NT2/D1 (cell line): ENCODE results near the gene LAMC2.

Source experiments
- YY1 ChIP-seq: IDR thresholded peaks from 2 replicates; pipeline ENCODE4 v1.6.1; 2011; ENCODE audit not compliant: insufficient read length, insufficient read depth
- ZNF274 ChIP-seq: IDR thresholded peaks from 2 replicates; pipeline ENCODE4 v1.6.1; 2011; ENCODE audit warnings: mild to moderate bottlenecking, low read depth, low read length

DNA sequence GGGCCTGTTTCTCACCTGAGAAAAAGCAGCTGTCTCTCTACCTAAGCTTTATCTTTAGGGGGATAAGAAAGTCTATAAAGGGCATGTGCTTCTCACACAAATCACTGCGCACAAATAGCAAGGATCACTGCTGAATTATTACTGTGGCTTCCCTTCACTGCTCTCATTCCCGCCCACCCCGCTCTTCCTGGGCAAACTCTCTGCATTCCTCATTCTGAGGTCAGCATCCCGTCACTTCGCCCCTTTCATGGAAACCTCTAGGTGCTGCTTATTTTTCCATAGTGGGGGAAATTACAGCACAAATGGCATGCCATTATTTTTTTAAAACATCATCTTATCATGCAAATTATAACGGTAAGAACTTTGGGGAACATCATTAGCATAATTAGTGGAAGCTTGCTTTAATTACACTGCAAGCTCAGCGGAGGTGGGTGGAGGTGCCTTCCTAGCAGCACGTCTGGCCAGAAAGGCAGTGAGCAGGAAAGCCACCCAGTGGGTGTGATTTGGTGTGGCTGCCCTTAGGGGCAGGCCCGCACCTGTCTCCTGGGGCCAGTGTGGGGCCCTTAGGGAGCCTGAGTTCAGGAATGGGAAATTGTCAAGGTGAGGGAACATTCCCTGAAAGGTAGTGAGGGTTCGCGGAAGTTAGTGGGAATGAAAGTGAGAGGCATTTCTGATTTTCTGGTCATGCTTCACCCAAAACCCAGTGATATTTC is 105.9 kb downstream of the LAMC2 start:
- TF ChIP-seq ZNF274, result no peak
- no peak for TF ChIP-seq YY1
